H9 (cell line): Measurements from ENCODE around the gene VSIG2. TPM values are rescaled to one million over a fixed set of nuclear protein-coding genes. Genes with fewer than 3 reads are reported as not detected.

Experiments
- DNase-seq: peaks from one replicate; pipeline ENCODE4 v3.0.0-alpha.2; 2017
- H2AFZ ChIP-seq: one replicate; pipeline ENCODE4 v1.6.1; 2013; ENCODE audit warnings: mild to moderate bottlenecking, low read length, control low read depth, moderate library complexity
- H2AK5ac ChIP-seq: 2 replicates; pipeline ENCODE4 v1.6.1; 2013; ENCODE audit warnings: low read length, control low read depth, mixed read lengths; ENCODE audit not compliant: insufficient read length
- H2BK120ac ChIP-seq: one replicate; pipeline ENCODE4 v1.6.1; 2013; ENCODE audit warnings: low read depth, mild to moderate bottlenecking, low read length, control low read depth, inconsistent platforms; ENCODE audit not compliant: poor library complexity, severe bottlenecking
- H2BK12ac ChIP-seq: 2 replicates; pipeline ENCODE4 v1.6.1; 2013; ENCODE audit warnings: low read length, control low read depth, mixed read lengths, low read depth; ENCODE audit not compliant: insufficient read length
- H2BK15ac ChIP-seq: 2 replicates; pipeline ENCODE4 v1.6.1; 2013; ENCODE audit warnings: low read depth, low read length, control low read depth
- H2BK20ac ChIP-seq: one replicate; pipeline ENCODE4 v1.6.1; 2013; ENCODE audit warnings: low read depth, mild to moderate bottlenecking, low read length, control low read depth, inconsistent platforms; ENCODE audit not compliant: poor library complexity, severe bottlenecking
- H2BK5ac ChIP-seq: 2 replicates; pipeline ENCODE4 v1.6.1; 2013; ENCODE audit warnings: low read length, control low read depth, mixed read lengths; ENCODE audit not compliant: insufficient read length
- H3K14ac ChIP-seq: 2 replicates; pipeline ENCODE4 v1.6.1; 2013; ENCODE audit warnings: low read length, control low read depth; ENCODE audit not compliant: insufficient read depth
- H3K18ac ChIP-seq: 2 replicates; pipeline ENCODE4 v1.6.1; 2013; ENCODE audit warnings: low read depth, mild to moderate bottlenecking, mixed read lengths, low read length, control low read depth; ENCODE audit not compliant: insufficient read length
- H3K23ac ChIP-seq: 2 replicates; pipeline ENCODE4 v1.6.1; 2013; ENCODE audit warnings: low read length, control low read depth, mixed read lengths, low read depth; ENCODE audit not compliant: insufficient read length
- H3K23me2 ChIP-seq: 2 replicates; pipeline ENCODE4 v1.6.1; 2013; ENCODE audit warnings: low read depth, mild to moderate bottlenecking, mixed read lengths, low read length, control low read depth; ENCODE audit not compliant: insufficient read length, poor library complexity, severe bottlenecking
- H3K27ac ChIP-seq: 2 replicates; pipeline ENCODE4 v1.5.1; 2013; ENCODE audit warnings: low read length, control low read depth, mixed read lengths, low read depth; ENCODE audit not compliant: insufficient read length
- H3K27me3 ChIP-seq: 2 replicates; pipeline ENCODE4 v1.6.1; 2013; ENCODE audit warnings: low read length, control low read depth, inconsistent platforms; ENCODE audit not compliant: insufficient read depth
- H3K4ac ChIP-seq: 2 replicates; pipeline ENCODE4 v1.6.1; 2013; ENCODE audit warnings: low read depth, mild to moderate bottlenecking, control low read depth, inconsistent platforms, low read length, moderate library complexity
- H3K4me1 ChIP-seq: 2 replicates; pipeline ENCODE4 v1.6.1; 2013; ENCODE audit warnings: low read length, control low read depth, inconsistent platforms; ENCODE audit not compliant: insufficient read depth
- H3K4me2 ChIP-seq: 2 replicates; pipeline ENCODE4 v1.6.1; 2013; ENCODE audit warnings: low read length, control low read depth, mixed read lengths; ENCODE audit not compliant: insufficient read length, insufficient read depth
- H3K56ac ChIP-seq: 2 replicates; pipeline ENCODE4 v1.6.1; 2013; ENCODE audit warnings: low read depth, mild to moderate bottlenecking, mixed read lengths, low read length, control low read depth; ENCODE audit not compliant: insufficient read length
- H3K79me1 ChIP-seq: 2 replicates; pipeline ENCODE4 v1.6.1; 2013; ENCODE audit warnings: low read depth, mild to moderate bottlenecking, moderate library complexity, low read length, control low read depth, inconsistent platforms; ENCODE audit not compliant: insufficient read depth, poor library complexity, severe bottlenecking
- H3K79me2 ChIP-seq: 2 replicates; pipeline ENCODE4 v1.6.1; 2013; ENCODE audit warnings: low read length, control low read depth, inconsistent platforms; ENCODE audit not compliant: insufficient read depth
- H3K9ac ChIP-seq: 2 replicates; pipeline ENCODE4 v1.6.1; 2013; ENCODE audit warnings: low read length, control low read depth, mixed read lengths; ENCODE audit not compliant: insufficient read length; ENCODE audit errors: extremely low read depth
- H3K9me3 ChIP-seq: one replicate; pipeline ENCODE4 v1.6.1; 2013; ENCODE audit warnings: low read depth, low read length, inconsistent platforms; ENCODE audit not compliant: control insufficient read depth
- H3T11ph ChIP-seq: one replicate; pipeline ENCODE4 v1.6.1; 2013; ENCODE audit warnings: mild to moderate bottlenecking, low read length, control low read depth, inconsistent platforms
- H4K20me1 ChIP-seq: one replicate; pipeline ENCODE4 v1.6.1; 2013; ENCODE audit not compliant: control insufficient read depth, insufficient read length, insufficient read depth
- H4K5ac ChIP-seq: 2 replicates; pipeline ENCODE4 v1.6.1; 2013; ENCODE audit warnings: low read depth, mild to moderate bottlenecking, mixed read lengths, low read length, control low read depth; ENCODE audit not compliant: insufficient read length
- H4K8ac ChIP-seq: replicated peaks from 2 replicates; pipeline ENCODE4 v1.6.1; 2013; ENCODE audit warnings: low read length, control low read depth, mixed read lengths, low read depth; ENCODE audit not compliant: insufficient read length
- H4K91ac ChIP-seq: 2 replicates; pipeline ENCODE4 v1.6.1; 2013; ENCODE audit warnings: low read depth, mild to moderate bottlenecking, moderate library complexity, mixed read lengths, low read length, control low read depth; ENCODE audit not compliant: insufficient read length
- H3K27ac Mint-ChIP-seq, 3 experiments: 2 replicates in 2 of 3; 3 replicates in 1 of 3; pipeline ENCODE4 v1.8.0; 2020 to 2021; ENCODE audit warnings: mixed read lengths in 3 of 3, mild to moderate bottlenecking in 1 of 3, moderate library complexity in 1 of 3
- H3K27me3 Mint-ChIP-seq: 2 replicates; pipeline ENCODE4 v1.8.0; 2021; ENCODE audit warnings: low read depth, mild to moderate bottlenecking, moderate library complexity, mixed read lengths
- H3K36me3 Mint-ChIP-seq, 3 experiments: 2 replicates in 2 of 3; 3 replicates in 1 of 3; pipeline ENCODE4 v1.8.0; 2020 to 2021; ENCODE audit warnings: low read depth in 3 of 3, mixed read lengths in 3 of 3; ENCODE audit not compliant: insufficient read depth in 1 of 3
- H3K4me1 Mint-ChIP-seq, 2 experiments: 2 replicates each; pipeline ENCODE4 v1.8.0; 2020; ENCODE audit warnings: mixed read lengths in 2 of 2
- H3K4me3 Mint-ChIP-seq, 2 experiments: 2 replicates in 1 of 2; 3 replicates in 1 of 2; pipeline ENCODE4 v1.8.0; 2020 to 2021; ENCODE audit warnings: mild to moderate bottlenecking in 2 of 2, mixed read lengths in 2 of 2, moderate library complexity in 1 of 2
- H3K9me3 Mint-ChIP-seq, 2 experiments: 2 replicates in 1 of 2; 3 replicates in 1 of 2; pipeline ENCODE4 v1.8.0; 2020; ENCODE audit warnings: mild to moderate bottlenecking in 2 of 2, mixed read lengths in 2 of 2, moderate library complexity in 1 of 2
- WGBS: extraction: QIAGEN DNeasy Blood & Tissue Kit; methylation state at CpG from one replicate; pipeline ENCODE4 v1.1.7; 2013; ENCODE audit warnings: missing lambda C conversion rate, low lambda C conversion rate, mixed read lengths; ENCODE audit not compliant: insufficient read length; ENCODE audit errors: extremely low coverage; 5-methylcytosine and 5-hydroxymethylcytosine counted together
- total RNA-seq: library from RNA; stranded (reverse); gene quantifications from 2 replicates; pipeline ENCODE4 v1.2.1, GENCODE V29; 2021
- TF ChIP-seq, protein P1 (sequence below): fragments of 200-600 bp; sonication (generic); conservative IDR thresholded peaks from 3 replicates; pipeline ENCODE4 v1.8.0; 2021; ENCODE audit warnings: antibody characterized with exemption, mild to moderate bottlenecking

The VSIG2 gene
- total RNA-seq, 1 experiment from 2014 or later = not detected

GRCh38 chr11:124737638-124738305, 14.3 kb downstream of the VSIG2 start:
- H3K9me3 Mint-ChIP-seq = no peaks in the 10 kb centered on the region; a peak in 1 of 5 replicates
- H3K27me3 Mint-ChIP-seq = peaks cover 80% of the 10 kb centered on the region

More at GRCh38 chr11:124737638-124738305, 14.3 kb downstream of the VSIG2 start:
- Histone ChIP-seq H2BK15ac (no peak overlapping the region), H2BK12ac (no peak overlapping the region), H3K14ac (no peak overlapping the region), H4K91ac (no peak overlapping the region), H3K18ac (no peak overlapping the region), H2BK5ac (no peak overlapping the region), H3K4me2 (no peak overlapping the region), H2AFZ (no peak overlapping the region), H3K23ac (no peak overlapping the region), H3K56ac (no peak overlapping the region), H2BK20ac (no peak overlapping the region), H3K27ac (no peak overlapping the region), H3K79me1 (no peaks in the 10 kb centered on the region), H3K79me2 (no peaks in the 10 kb centered on the region), H2AK5ac (no peak overlapping the region), H3K27me3 (peaks cover 55% of the 10 kb centered on the region), H3K23me2 (peaks cover 11% of the 10 kb centered on the region), H4K8ac (no peak overlapping the region), H3K9ac (no peak overlapping the region), H3K9me3 (no peaks in the 10 kb centered on the region), H4K5ac (no peak overlapping the region), H4K20me1 (no peaks in the 10 kb centered on the region), H3T11ph (no peak overlapping the region), H3K4ac (no peak overlapping the region), H2BK120ac (no peak overlapping the region), H3K4me1 (no peaks in the 10 kb centered on the region)
- Mint-ChIP-seq H3K4me3 (no peak overlapping the region), H3K27ac (no peak overlapping the region), H3K36me3 (no peaks in the 10 kb centered on the region; a peak in 1 of 7 replicates), H3K4me1 (peaks cover 20 to 22% of the 10 kb centered on the region in 2 experiments)
- WGBS = no CpG with 5 or more reads among the region's 7 CpGs
- no peak for DNase-seq
- TF ChIP-seq, protein P1, sequence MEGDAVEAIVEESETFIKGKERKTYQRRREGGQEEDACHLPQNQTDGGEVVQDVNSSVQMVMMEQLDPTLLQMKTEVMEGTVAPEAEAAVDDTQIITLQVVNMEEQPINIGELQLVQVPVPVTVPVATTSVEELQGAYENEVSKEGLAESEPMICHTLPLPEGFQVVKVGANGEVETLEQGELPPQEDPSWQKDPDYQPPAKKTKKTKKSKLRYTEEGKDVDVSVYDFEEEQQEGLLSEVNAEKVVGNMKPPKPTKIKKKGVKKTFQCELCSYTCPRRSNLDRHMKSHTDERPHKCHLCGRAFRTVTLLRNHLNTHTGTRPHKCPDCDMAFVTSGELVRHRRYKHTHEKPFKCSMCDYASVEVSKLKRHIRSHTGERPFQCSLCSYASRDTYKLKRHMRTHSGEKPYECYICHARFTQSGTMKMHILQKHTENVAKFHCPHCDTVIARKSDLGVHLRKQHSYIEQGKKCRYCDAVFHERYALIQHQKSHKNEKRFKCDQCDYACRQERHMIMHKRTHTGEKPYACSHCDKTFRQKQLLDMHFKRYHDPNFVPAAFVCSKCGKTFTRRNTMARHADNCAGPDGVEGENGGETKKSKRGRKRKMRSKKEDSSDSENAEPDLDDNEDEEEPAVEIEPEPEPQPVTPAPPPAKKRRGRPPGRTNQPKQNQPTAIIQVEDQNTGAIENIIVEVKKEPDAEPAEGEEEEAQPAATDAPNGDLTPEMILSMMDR = no peak
